Activated CD4-positive, alpha-beta T cell treated with anti-CD3 and anti-CD28 coated beads, Interleukin-2, amount 10 ng/mL, durations not matched to agents 24 days and 14 days (primary cell): ENCODE data around the gene TNKS1BP1. TPM values are rescaled to one million over a fixed set of nuclear protein-coding genes. Genes with fewer than 3 reads are reported as not detected.
A peak's percentile ranks its signal among the peaks of the same experiment; 100 is the strongest.
"Not testable (repeated sequence)": the region's sequence is repeated elsewhere in the genome, so short reads cannot be mapped to it uniquely, and the experiment has no call there.

Experiments
- DNase-seq: peaks from one replicate; pipeline ENCODE4 v3.0.0; 2022
- H3K27ac Mint-ChIP-seq: one replicate; pipeline ENCODE4 v1.8.0; 2022; ENCODE audit warnings: mild to moderate bottlenecking, mixed read lengths
- H3K27me3 Mint-ChIP-seq: one replicate; pipeline ENCODE4 v1.8.0; 2022; ENCODE audit warnings: mixed read lengths
- H3K36me3 Mint-ChIP-seq: one replicate; pipeline ENCODE4 v1.8.0; 2022; ENCODE audit warnings: low read depth, mild to moderate bottlenecking, mixed read lengths
- H3K4me1 Mint-ChIP-seq: one replicate; pipeline ENCODE4 v1.8.0; 2021; ENCODE audit warnings: mixed read lengths
- H3K4me3 Mint-ChIP-seq: one replicate; pipeline ENCODE4 v1.8.0; 2022; ENCODE audit warnings: mild to moderate bottlenecking, moderate library complexity, mixed read lengths
- H3K9me3 Mint-ChIP-seq: one replicate; pipeline ENCODE4 v1.8.0; 2021; ENCODE audit warnings: mixed read lengths
- intact Hi-C: fragments of 100-400 bp; cut with micrococcal nuclease; formaldehyde crosslinking; loops from one replicate; pipeline ENCODE4 v1.15.1; 2023
- total RNA-seq: library from RNA; stranded (reverse); gene quantifications from 2 replicates; pipeline ENCODE4 v1.2.3, GENCODE V29; 2022

The TNKS1BP1 gene, protein sequence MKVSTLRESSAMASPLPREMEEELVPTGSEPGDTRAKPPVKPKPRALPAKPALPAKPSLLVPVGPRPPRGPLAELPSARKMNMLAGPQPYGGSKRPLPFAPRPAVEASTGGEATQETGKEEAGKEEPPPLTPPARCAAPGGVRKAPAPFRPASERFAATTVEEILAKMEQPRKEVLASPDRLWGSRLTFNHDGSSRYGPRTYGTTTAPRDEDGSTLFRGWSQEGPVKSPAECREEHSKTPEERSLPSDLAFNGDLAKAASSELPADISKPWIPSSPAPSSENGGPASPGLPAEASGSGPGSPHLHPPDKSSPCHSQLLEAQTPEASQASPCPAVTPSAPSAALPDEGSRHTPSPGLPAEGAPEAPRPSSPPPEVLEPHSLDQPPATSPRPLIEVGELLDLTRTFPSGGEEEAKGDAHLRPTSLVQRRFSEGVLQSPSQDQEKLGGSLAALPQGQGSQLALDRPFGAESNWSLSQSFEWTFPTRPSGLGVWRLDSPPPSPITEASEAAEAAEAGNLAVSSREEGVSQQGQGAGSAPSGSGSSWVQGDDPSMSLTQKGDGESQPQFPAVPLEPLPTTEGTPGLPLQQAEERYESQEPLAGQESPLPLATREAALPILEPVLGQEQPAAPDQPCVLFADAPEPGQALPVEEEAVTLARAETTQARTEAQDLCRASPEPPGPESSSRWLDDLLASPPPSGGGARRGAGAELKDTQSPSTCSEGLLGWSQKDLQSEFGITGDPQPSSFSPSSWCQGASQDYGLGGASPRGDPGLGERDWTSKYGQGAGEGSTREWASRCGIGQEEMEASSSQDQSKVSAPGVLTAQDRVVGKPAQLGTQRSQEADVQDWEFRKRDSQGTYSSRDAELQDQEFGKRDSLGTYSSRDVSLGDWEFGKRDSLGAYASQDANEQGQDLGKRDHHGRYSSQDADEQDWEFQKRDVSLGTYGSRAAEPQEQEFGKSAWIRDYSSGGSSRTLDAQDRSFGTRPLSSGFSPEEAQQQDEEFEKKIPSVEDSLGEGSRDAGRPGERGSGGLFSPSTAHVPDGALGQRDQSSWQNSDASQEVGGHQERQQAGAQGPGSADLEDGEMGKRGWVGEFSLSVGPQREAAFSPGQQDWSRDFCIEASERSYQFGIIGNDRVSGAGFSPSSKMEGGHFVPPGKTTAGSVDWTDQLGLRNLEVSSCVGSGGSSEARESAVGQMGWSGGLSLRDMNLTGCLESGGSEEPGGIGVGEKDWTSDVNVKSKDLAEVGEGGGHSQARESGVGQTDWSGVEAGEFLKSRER (N-terminal part only)
- 23.7 and 24.2 TPM in 2 replicates for total RNA-seq

DNA sequence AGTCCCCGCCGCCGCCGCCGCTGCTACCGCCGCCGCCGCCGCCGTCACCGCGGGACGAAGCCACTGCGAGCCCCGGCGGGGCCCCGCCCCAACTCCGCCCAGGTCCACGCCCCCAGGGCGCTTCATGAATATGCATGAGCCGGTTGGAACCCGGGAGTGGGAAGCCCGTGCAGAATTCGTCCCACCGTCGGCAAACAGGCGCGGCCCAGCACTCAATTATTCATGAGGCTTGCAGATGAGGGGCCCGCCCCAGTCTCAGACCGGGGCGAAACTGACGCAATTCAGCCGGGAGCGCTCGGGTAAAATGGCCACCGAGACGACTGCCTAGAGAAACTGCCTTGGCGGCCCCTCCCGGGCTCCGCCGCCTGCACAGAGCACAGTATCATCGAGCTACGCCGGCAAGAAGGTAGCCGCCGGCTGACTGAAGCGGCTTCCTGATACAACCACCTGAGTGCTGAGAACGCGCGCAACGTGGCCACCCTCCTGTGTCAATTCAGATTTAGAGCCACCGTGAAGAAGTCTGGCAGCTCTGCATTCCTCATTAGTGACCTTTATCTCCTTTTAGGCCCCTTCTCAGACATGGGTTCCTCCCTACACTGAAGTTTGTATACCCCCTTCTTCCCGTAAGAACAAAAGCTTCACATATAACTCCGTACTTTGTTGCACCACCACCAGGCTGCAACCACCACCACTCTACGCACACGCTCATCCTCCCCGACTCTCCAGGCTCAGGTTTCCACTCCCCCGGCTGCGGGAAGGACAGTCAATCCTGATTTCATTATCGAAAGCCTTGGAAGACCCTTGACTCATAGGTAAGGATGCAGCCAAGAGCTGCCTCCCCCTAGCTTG lies at the start of gene TNKS1BP1:
Gene TNKS1BP1, minus strand, starts transcription at position 67 of the 849 bp plus-strand sequence. CDS start 3,067 bp downstream, outside the sequence.
- Mint-ChIP-seq H3K9me3 (no peaks in the 10 kb centered on the region), H3K27ac (peak within 1 kb of the TSS; percentile 93), H3K4me3 (peak within 1 kb of the TSS; percentile 83), H3K36me3 (peaks cover 53% of the 10 kb centered on the region), H3K4me1 (peaks cover 45% of the 10 kb centered on the region), H3K27me3 (no peaks in the 10 kb centered on the region)
- intact Hi-C loops = loop anchor here (1.0 kb wide), 3 partner anchors 10 to 99 kb away; partner anchors contain the start of gene SSRP1
- peak; percentile 96 for DNase-seq

DNA sequence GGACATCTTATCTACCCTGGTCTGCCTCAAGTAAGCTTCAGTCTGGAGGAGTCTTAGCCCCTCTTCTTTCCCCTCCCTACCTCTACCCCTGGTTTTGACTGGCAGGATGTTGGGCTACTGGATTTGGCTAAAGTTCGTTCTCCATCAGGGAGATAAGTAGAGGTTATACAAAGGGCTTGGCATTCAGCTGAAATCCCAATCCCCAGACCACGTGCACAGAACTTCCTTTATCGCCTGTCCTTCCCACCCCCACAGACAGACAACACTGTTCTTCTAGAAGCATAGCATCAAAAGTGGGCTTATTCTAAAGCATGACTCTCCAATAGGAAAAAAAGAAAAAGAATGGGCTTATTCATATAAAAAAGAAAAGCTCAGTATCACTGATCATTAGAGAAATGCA lies 48.4 kb upstream of the TNKS1BP1 start:
- Mint-ChIP-seq H3K27ac (no peak overlapping the region), H3K4me3 (no peak overlapping the region), H3K9me3 (no peaks in the 10 kb centered on the region), H3K4me1 (no peaks in the 10 kb centered on the region), H3K27me3 (no peaks in the 10 kb centered on the region), H3K36me3 (no peaks in the 10 kb centered on the region)
- DNase-seq = no peak
- intact Hi-C loops = no loop called here

DNA sequence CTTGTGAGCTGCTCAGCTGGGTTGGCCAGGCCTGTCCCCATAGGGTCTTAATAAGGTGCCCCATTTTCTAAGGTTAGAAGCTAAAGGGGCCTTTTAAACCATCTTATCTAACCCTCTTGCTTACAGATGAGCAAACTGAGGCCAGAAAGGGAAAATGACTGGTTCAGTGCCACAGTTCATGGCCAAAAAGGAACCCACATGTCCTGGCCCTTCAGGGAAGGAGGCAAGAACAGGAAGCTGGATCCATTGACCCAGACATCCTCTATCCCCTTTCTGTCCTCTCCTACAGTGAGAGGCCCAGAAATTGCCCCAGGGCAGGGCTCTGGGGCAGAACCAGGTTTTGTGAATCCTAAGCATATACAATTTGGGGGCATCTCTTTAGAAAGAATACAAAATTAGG lies 46.2 kb upstream of the TNKS1BP1 start:
- Mint-ChIP-seq H3K36me3 (no peaks in the 10 kb centered on the region), H3K27me3 (no peaks in the 10 kb centered on the region), H3K4me1 (no peaks in the 10 kb centered on the region), H3K9me3 (no peaks in the 10 kb centered on the region), H3K4me3 (no peak overlapping the region), H3K27ac (no peak overlapping the region)
- DNase-seq = no peak
- intact Hi-C loops = no loop called here

DNA sequence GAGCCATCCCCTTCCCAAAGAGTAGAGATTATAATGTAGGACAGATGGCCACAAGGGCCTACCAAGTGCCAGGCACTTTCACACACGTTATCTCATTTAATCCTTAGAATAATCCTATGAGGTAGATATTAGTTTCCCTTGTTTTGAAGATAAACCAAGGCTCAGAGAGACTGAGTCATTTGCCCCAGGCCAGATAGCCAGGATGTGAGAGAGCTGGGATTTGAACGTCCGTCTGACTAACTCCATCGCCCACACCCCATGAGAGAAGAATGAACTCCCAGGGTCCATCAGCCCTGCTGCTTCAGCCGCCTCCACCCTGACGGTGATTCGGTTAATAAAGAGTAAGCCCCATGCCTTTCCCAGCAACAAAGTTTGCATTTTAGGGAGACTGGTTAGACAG lies 45.5 kb upstream of the TNKS1BP1 start:
- intact Hi-C loops = no loop called here
- no peak overlapping the region for H3K27ac Mint-ChIP-seq
- H3K4me1 Mint-ChIP-seq = no peaks in the 10 kb centered on the region

DNA sequence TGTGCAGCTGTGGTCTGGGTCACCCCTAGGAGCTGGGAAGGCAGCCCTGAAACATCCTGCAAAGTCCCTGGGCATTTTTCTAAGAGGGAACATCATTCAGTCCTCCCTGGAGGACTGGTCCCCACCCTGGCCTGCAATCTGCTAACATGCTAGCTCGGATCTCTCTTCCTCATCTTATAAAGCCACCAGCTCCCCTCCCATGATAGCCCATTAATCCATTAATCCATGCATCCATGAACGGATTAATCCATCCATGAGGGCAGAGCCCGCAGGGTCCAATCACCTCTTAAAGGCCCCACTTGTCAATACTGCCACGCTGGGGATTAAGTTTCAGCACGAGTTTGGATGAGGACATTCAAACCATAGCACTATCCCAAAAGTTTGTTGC lies 44.1 kb upstream of the TNKS1BP1 start:
- Mint-ChIP-seq H3K4me1 (no peaks in the 10 kb centered on the region), H3K4me3 (no peak overlapping the region), H3K9me3 (no peaks in the 10 kb centered on the region), H3K27ac (no peak overlapping the region), H3K36me3 (no peaks in the 10 kb centered on the region), H3K27me3 (no peaks in the 10 kb centered on the region)
- intact Hi-C loops = no loop called here
- DNase-seq = no peak

More for the DNA sequence above, 45.5 kb upstream of the TNKS1BP1 start:
- no peaks in the 10 kb centered on the region for H3K36me3 Mint-ChIP-seq
- H3K9me3 Mint-ChIP-seq = no peaks in the 10 kb centered on the region
- no peak overlapping the region for H3K4me3 Mint-ChIP-seq
- no peak for DNase-seq
- H3K27me3 Mint-ChIP-seq = no peaks in the 10 kb centered on the region

DNA sequence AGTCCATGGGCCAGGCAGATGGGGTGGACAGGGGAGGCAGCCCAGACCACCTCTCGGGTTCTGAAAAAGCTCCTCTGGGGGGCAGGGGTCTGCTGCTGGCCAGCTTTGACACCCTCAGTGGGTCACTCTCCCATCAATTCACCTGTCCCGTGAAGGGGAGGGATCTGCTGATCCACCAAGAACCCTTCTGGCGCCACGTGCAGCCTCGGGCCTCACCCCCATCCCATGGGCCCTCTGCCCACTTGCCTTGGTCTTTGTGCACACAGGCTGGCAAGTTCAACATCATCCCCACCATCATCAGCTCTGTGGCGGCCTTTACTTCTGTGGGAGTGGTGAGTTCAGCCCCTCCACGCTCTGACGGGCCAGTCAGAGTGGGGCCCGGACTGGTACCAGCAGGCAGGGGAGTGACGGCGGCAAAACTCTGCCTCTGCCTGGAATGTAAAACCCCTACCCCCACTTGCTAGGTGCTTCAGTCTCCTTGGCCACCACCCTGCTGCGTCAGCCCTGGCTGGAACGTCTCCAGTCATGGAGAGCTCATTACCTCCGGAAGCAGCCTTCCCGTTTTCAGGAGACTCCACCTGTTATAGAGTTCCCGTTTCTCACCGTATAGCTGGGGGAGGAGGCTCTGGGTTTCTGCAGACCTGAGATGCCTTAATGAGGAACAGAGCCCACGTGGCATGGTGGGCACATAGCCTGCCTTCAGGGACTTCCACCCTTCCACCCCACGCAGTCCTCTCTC lies 43.5 kb upstream of the TNKS1BP1 start:
- Mint-ChIP-seq H3K27me3 (no peaks in the 10 kb centered on the region), H3K27ac (no peak overlapping the region), H3K4me3 (no peak overlapping the region), H3K9me3 (no peaks in the 10 kb centered on the region), H3K4me1 (no peaks in the 10 kb centered on the region), H3K36me3 (no peaks in the 10 kb centered on the region)
- DNase-seq = no peak
- intact Hi-C loops = no loop called here

DNA sequence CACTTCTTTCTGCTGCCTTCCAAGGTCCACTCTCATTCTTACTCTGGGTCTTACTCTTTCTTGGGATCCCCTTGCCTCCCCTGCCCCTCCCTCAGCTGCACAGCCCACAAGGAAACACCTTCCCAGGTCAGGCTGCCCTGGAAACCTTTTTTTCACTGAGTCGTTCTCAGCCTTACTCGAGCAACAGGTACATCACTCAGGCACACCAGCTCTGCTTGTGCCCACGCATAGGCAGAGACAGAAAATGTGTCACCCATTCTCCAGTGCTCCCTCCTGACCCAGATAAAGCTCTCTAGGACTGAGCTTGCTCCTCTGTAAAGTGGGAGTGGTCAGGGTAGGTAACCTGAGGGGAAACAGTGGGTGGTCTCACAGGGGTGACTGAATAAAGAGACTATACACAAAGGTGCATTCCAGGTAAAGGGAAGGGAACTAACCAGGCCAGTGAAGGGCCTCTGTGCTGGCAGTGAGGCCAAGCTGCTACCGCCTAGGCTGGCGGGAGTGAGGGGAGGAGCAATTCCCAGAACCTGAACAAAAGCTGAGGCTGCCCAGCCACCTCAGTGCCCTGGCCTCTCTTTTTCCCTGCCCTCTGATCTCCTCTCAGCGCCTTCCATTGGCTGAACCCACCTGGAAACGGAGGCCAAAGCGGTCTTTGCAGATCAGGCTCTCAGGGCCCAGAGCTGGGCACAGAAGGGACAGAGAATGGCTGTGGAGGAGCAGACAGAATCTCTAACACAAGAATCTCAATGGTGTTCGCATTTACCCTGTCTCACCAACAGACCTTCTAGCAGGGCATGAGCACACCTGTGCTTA lies 40.3 kb upstream of the TNKS1BP1 start:
- DNase-seq = no peak
- no peak overlapping the region for H3K27ac Mint-ChIP-seq
- no peaks in the 10 kb centered on the region for H3K4me1 Mint-ChIP-seq
- no peaks in the 10 kb centered on the region for H3K9me3 Mint-ChIP-seq
- H3K27me3 Mint-ChIP-seq = no peaks in the 10 kb centered on the region
- intact Hi-C loops = no loop called here
- H3K36me3 Mint-ChIP-seq = no peaks in the 10 kb centered on the region
- H3K4me3 Mint-ChIP-seq = no peak overlapping the region

DNA sequence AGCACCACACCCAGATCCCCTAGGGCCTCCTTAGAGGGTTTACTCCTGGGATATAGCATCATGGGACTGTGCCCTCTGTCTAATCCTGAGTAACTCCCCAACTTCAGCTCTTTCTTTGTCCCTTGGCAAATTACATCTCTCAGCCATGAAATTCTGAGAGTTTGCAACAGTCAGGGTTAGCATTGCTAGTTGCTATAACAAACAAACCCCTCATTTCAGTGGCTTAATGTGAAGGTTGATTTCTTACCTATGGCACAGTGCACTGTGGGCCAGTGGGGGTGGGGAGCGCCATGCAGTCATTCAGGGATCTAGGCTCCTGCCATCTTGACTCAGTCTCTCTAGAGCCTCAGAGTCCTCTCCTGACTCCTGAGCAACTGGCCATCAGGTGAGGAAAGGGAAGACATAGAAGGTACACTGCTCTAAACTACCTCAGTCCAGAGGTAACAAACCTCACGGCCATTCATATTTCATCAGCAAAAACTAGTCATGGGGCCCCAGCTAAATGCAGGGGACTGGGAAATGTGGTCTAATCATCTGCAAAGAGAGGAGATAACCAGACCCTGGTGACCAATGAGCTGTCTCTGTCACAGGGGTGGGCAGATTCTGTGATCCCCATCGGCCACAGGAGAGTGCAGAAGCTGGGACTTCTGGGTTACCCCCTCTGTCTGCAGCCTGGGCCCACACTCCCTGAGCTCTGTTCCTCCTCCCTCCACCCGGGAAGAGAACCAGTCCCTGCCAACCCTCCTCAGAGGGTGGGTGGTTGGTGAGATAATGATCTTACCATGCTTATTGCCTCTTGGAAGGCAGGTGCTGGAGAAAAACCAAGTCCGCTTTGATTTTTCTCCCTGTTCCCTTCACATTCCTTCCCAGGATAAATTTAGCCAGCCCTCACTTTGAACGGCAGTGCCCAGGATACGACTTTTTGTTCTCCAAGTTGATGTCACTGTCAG lies 38.7 kb upstream of the TNKS1BP1 start:
- intact Hi-C loops = no loop called here

DNA sequence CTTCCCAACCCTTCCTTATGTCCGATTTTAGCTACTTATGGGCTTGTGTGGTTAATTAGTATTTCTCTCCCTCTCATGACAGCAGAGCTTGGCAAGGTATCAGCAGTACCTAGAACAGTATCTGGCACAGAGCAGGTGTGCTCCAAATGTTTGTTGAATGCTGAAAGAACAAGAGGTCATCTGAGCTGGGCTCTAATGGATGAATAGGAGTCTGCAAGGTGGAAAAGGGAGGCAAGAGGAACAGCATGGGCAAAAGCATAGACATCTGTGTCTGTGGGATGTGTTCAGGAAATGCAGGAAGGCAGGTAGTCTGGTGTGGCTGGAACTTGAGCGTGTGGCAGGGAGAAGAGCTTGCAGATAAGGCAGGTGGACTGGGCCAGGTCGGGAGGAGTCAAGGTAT lies 37.2 kb upstream of the TNKS1BP1 start:
- Mint-ChIP-seq H3K27ac (no peak overlapping the region), H3K27me3 (no peaks in the 10 kb centered on the region)
- intact Hi-C loops = no loop called here

More for the DNA sequence above, 38.7 kb upstream of the TNKS1BP1 start:
- no peak for DNase-seq
- no peak overlapping the region for H3K4me3 Mint-ChIP-seq
- no peaks in the 10 kb centered on the region for H3K4me1 Mint-ChIP-seq
- H3K27me3 Mint-ChIP-seq = no peaks in the 10 kb centered on the region
- H3K27ac Mint-ChIP-seq = no peak overlapping the region
- H3K9me3 Mint-ChIP-seq = no peaks in the 10 kb centered on the region
- no peaks in the 10 kb centered on the region for H3K36me3 Mint-ChIP-seq

DNA sequence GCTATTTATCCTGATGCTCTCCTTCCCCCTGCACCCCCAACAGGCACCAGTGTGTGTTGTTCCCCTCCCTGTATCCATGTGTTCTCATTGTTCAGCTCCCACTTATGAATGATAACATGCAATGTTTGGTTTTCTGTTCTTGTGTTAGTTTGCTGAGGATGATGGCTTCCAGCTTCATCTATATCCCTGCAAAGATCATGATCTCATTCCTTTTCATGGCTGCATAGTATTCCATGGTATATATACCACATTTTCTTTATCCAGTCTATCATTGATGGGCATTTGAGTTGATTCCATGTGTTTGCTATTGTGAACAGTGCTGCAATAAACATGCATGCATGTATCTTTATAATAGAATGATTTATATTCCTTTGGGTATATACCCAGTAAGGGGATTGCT lies 36.7 kb upstream of the TNKS1BP1 start:
- H3K27me3 Mint-ChIP-seq, intact Hi-C loops, H3K27ac Mint-ChIP-seq, H3K4me1 Mint-ChIP-seq, H3K4me3 Mint-ChIP-seq, DNase-seq, H3K36me3 Mint-ChIP-seq, H3K9me3 Mint-ChIP-seq: not testable (repeated sequence)

More for the DNA sequence above, 37.2 kb upstream of the TNKS1BP1 start:
- Mint-ChIP-seq H3K9me3 (no peaks in the 10 kb centered on the region), H3K4me3 (no peak overlapping the region), H3K4me1 (no peaks in the 10 kb centered on the region), H3K36me3 (no peaks in the 10 kb centered on the region)
- no peak for DNase-seq

DNA sequence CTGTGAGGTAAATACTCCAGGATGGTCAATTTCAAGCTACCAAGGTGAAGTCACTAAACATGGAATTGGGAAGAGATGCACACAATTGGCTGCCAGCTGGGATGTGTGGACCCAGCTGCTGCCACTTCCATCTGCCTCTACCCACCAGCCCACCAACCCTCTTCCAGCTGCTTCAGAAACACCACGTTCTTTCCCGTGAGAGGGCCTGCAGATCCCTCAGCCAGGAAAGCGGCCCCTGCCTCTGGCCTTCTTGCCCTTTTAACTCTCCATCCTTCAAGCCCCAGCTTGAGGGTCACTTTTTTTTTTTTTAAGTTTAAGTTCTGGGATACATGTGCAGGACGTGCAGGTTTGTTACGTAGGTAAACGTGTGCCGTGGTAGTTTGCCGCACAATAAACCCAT lies 36.2 kb upstream of the TNKS1BP1 start:
- Mint-ChIP-seq H3K4me3 (no peak overlapping the region), H3K27ac (no peak overlapping the region), H3K36me3 (no peaks in the 10 kb centered on the region), H3K9me3 (no peaks in the 10 kb centered on the region), H3K4me1 (no peaks in the 10 kb centered on the region), H3K27me3 (peaks cover 8% of the 10 kb centered on the region)
- DNase-seq = no peak
- intact Hi-C loops = no loop called here
